GM12878 (cell line): Measurements from ENCODE around the gene PPM1G. TPM values are rescaled to one million over a fixed set of nuclear protein-coding genes. Genes with fewer than 3 reads are reported as not detected.

ENCODE experiments used
- BHLHE40 ChIP-seq, 2 experiments: fragments of 450-650 bp in 1 of 2; IDR thresholded peaks; 2 replicates each; pipeline ENCODE4 v1.6.1; 2011 to 2017; ENCODE audit warnings: low read depth in 2 of 2, borderline replicate concordance in 1 of 2, improper control_type of control experiment in 1 of 2, low read length in 1 of 2, mild to moderate bottlenecking in 1 of 2
- BMI1 ChIP-seq: fragments of 450-650 bp; IDR thresholded peaks from 2 replicates; pipeline ENCODE4 v1.6.1; 2016; ENCODE audit warnings: mild to moderate bottlenecking, moderate library complexity, borderline replicate concordance
- CBX3 ChIP-seq: fragments of 200-600 bp; sonication (generic); IDR thresholded peaks from 2 replicates; pipeline ENCODE4 v1.6.1; 2016; ENCODE audit warnings: low read depth, borderline replicate concordance
- E4F1 ChIP-seq: fragments of 450-650 bp; IDR thresholded peaks from 2 replicates; pipeline ENCODE4 v1.6.1; 2018; ENCODE audit warnings: borderline replicate concordance, mild to moderate bottlenecking; ENCODE audit not compliant: partially characterized antibody
- FOXM1 ChIP-seq: IDR thresholded peaks from 2 replicates; pipeline ENCODE4 v1.6.1; 2012; ENCODE audit warnings: low read depth, mild to moderate bottlenecking, inconsistent platforms, low read length, moderate library complexity
- IRF4 ChIP-seq: IDR thresholded peaks from 2 replicates; pipeline ENCODE4 v1.6.1; 2011; ENCODE audit warnings: low read depth, low read length
- KAT2A ChIP-seq: conservative IDR thresholded peaks from 2 replicates; pipeline ENCODE4 v1.6.1; 2011; ENCODE audit warnings: low read depth, low read length; ENCODE audit not compliant: control insufficient read depth
- NFYA ChIP-seq: IDR thresholded peaks from 2 replicates; pipeline ENCODE4 v1.6.1; 2011; ENCODE audit warnings: low read depth, mild to moderate bottlenecking, low read length, improper control_type of control experiment, borderline replicate concordance
- NR2C1 ChIP-seq: fragments of 450-650 bp; IDR thresholded peaks from 2 replicates; pipeline ENCODE4 v1.6.1; 2017; ENCODE audit warnings: antibody characterized with exemption, mild to moderate bottlenecking, moderate library complexity
- PKNOX1 ChIP-seq: fragments of 450-650 bp; IDR thresholded peaks from 2 replicates; pipeline ENCODE4 v1.6.1; 2016; ENCODE audit warnings: mild to moderate bottlenecking
- PRDM15 ChIP-seq: fragments of 450-650 bp; formaldehyde crosslinking; IDR thresholded peaks from 2 replicates; pipeline ENCODE4 v1.4.0; 2020; ENCODE audit warnings: mild to moderate bottlenecking, moderate library complexity
- RAD21 ChIP-seq: IDR thresholded peaks from 2 replicates; pipeline ENCODE4 v1.6.1; 2011; ENCODE audit warnings: mild to moderate bottlenecking, low read depth, low read length, moderate library complexity; ENCODE audit not compliant: insufficient read depth
- TCF3 ChIP-seq: IDR thresholded peaks from 2 replicates; pipeline ENCODE4 v1.6.1; 2012; ENCODE audit warnings: low read depth, mild to moderate bottlenecking, low read length, borderline replicate concordance; ENCODE audit not compliant: insufficient read depth
- USF2 ChIP-seq: IDR thresholded peaks from 2 replicates; pipeline ENCODE4 v1.6.1; 2011; ENCODE audit warnings: low read depth, low read length, improper control_type of control experiment, borderline replicate concordance
- ZBTB33 ChIP-seq: fragments of 450-650 bp; IDR thresholded peaks from 2 replicates; pipeline ENCODE4 v1.6.1; 2017; ENCODE audit warnings: mild to moderate bottlenecking
- ZNF24 ChIP-seq: fragments of 450-650 bp; IDR thresholded peaks from 2 replicates; pipeline ENCODE4 v1.6.1; 2017; ENCODE audit warnings: antibody characterized with exemption, mild to moderate bottlenecking
- polyA plus RNA-seq, 11 experiments: library from polyadenylated mRNA; depleted of rRNA in 4 of 11; unstranded in 6 of 11; stranded (reverse) in 5 of 11; fragments of >200 nt; fragmentation: Nextera tagmentation in 4 of 11; fragmentation: Illumina TruSeq in 1 of 11; extraction: Ambion mirVana in 4 of 11; extraction: Trizol in 1 of 11; gene quantifications; 1 replicate in 1 of 11; 2 replicates in 10 of 11; pipeline versions ENCODE4 v1.2.1 to v1.2.3, GENCODE V29; 2011 to 2016; ENCODE audit warnings: inconsistent platforms in 2 of 11, missing spikeins in 2 of 11, low read depth in 1 of 11
- total RNA-seq, 4 experiments: library from RNA; depleted of rRNA in 3 of 4; stranded (reverse); fragments of >200 nt in 3 of 4; fragmentation: Illumina TruSeq in 1 of 4; extraction: Trizol in 1 of 4; gene quantifications; 2 replicates each; pipeline versions ENCODE4 v1.2.1 to v1.2.3, GENCODE V29; 2013 to 2021

PPM1G gene
- total and polyA plus RNA-seq, 10 of the 15 experiments (the other 5 are each of a cell fraction or from before 2014, with no cell fraction given): 68.8 to 171 (median 121) TPM

GRCh38 chr2:27409321-27410073 lies at the start of gene PPM1G (continued):
- no peak for TF ChIP-seq KAT2A
- TF ChIP-seq IRF4: no peak
- TF ChIP-seq FOXM1: no peak
- TF ChIP-seq NFYA: no peak
- 0 out of 2 replicates have a peak, but pooled peaks have one; percentile 69 for TF ChIP-seq TCF3
- TF ChIP-seq ZBTB33: no peak
- no peak for TF ChIP-seq PRDM15 (CRISPR knock-in tag)
- TF ChIP-seq PKNOX1: peak; percentile 42; the same call in 1 of the 2 replicates
- TF ChIP-seq CBX3: no peak
- TF ChIP-seq E4F1: no peak
- TF ChIP-seq BHLHE40 (IDR thresholded peaks at IDR 0.05; ENCODE audit: borderline replicate concordance in 1 of 2, low read depth in 2 of 2, low read length in 1 of 2): peak in 1 of 2 experiments; percentile 49; a peak in 1 of 4 replicates
- peak; percentile 51; the same call in 1 of the 2 replicates for TF ChIP-seq NR2C1
- no peak for TF ChIP-seq RAD21
- no peak; the same call in 1 of the 2 replicates for TF ChIP-seq ZNF24
- no peak for TF ChIP-seq BMI1
- TF ChIP-seq USF2: no peak
